ENCODE measurements around the gene SAMD1. TPM values are rescaled to one million over a fixed set of nuclear protein-coding genes. Genes with fewer than 3 reads are reported as not detected.
A peak's percentile ranks its signal among the peaks of the same experiment; 100 is the strongest.

SAMD1 gene
- total RNA-seq, 2 experiments from 2014 or later, result 29.4 to 30.1 TPM

DNA sequence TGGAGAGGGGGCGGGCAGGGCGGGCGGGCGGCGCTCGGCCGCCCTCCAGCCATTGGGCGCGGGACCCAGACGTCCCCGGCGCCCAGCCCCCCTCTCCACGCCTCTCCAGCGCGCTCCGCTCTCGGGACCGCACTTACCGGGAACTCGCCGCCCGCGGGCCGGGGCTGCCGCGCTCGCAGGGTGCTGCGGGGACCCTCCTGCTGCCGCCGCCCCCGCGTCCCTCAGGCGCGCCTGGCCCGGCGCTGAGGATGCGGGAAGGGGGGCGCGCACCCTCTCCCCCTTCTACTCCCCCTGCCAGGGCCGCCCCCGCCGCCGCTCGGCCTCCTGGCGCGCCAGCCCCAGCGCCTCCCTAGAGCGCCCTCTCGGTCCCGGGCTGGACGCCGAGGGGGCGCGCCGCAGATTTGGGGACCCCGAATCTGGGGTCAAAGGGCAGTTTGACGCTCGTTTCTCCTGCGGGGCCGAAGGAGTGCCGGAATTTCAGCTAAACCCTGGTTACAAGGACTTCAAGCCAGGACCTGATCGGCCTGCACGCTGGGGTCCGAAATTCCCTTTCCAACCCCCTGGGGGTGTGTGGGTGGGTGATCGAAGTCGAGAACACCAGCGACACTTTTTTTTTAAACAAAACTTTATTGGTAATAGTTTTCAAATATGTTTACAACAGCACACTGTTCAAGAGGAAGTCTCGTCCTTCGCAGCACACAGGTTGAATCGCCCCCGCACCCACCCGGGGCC is 696 bp upstream of the SAMD1 start:
- H3K27me3 ChIP-seq (ENCODE audit: control insufficient read depth in 1 of 2, insufficient read depth in 2 of 2, low read length in 2 of 2), result no peaks in the 10 kb centered on the region
- ChIA-PET CTCF (interaction anchor here (0.6 to 2.2 kb wide), 3 partner anchors 19 to 304 kb away, joined by 3 to 8 read pairs (median 5); partner anchors contain the start of genes ASF1B and MISP3), POLR2A (interaction anchor here (0.8 to 3.6 kb wide), 9 partner anchors 9 to 1300 kb away, joined by 3 to 39 read pairs (median 6); partner anchors contain the start of genes ASF1B, IL27RA, JUNB and MISP3)
- peaks cover 4% of the 10 kb centered on the region for H3K9me3 Mint-ChIP-seq
- TF ChIP-seq, protein P1, sequence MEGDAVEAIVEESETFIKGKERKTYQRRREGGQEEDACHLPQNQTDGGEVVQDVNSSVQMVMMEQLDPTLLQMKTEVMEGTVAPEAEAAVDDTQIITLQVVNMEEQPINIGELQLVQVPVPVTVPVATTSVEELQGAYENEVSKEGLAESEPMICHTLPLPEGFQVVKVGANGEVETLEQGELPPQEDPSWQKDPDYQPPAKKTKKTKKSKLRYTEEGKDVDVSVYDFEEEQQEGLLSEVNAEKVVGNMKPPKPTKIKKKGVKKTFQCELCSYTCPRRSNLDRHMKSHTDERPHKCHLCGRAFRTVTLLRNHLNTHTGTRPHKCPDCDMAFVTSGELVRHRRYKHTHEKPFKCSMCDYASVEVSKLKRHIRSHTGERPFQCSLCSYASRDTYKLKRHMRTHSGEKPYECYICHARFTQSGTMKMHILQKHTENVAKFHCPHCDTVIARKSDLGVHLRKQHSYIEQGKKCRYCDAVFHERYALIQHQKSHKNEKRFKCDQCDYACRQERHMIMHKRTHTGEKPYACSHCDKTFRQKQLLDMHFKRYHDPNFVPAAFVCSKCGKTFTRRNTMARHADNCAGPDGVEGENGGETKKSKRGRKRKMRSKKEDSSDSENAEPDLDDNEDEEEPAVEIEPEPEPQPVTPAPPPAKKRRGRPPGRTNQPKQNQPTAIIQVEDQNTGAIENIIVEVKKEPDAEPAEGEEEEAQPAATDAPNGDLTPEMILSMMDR (IDR thresholded peaks at IDR 0.05), result peak; percentile 27
- peaks cover 12% of the 10 kb centered on the region for H3K36me3 ChIP-seq (ENCODE audit: insufficient read depth, low read length)
- peaks cover 33% of the 10 kb centered on the region for H3K36me3 Mint-ChIP-seq (ENCODE audit: low read depth)
- peak overlapping the region; percentile 71 for H3K4me3 ChIP-seq (ENCODE audit: low read length)
- ATAC-seq (ENCODE audit: poor library complexity) (peak; percentile 49), DNase-seq (peak; percentile 37 to 85 (median 58))
- H3K27me3 Mint-ChIP-seq, result no peaks in the 10 kb centered on the region
- intact Hi-C loops (cut with DNase I, micrococcal nuclease), result loop anchor here in 1 of 2 experiments (1.0 kb wide), 1 partner anchor 26 kb away; the partner anchor contains the start of gene PRKACA
- peaks cover 5 to 7% of the 10 kb centered on the region in 2 experiments for H3K9me3 ChIP-seq (ENCODE audit: control insufficient read depth in 1 of 2, insufficient read depth in 1 of 2, low read length in 2 of 2)
- H3K27ac Mint-ChIP-seq, result peak overlapping the region; percentile 87
- H3K4me3 Mint-ChIP-seq, result peak overlapping the region; percentile 100
- H3K27ac ChIP-seq (ENCODE audit: low read depth in 1 of 2, low read length in 2 of 2), result peak overlapping the region; percentile 43 to 84
- peaks cover 21% of the 10 kb centered on the region for H3K4me1 ChIP-seq (ENCODE audit: insufficient read depth, low read length)
- H3K4me1 Mint-ChIP-seq (ENCODE audit: low read depth), result peaks cover 27% of the 10 kb centered on the region

DNA sequence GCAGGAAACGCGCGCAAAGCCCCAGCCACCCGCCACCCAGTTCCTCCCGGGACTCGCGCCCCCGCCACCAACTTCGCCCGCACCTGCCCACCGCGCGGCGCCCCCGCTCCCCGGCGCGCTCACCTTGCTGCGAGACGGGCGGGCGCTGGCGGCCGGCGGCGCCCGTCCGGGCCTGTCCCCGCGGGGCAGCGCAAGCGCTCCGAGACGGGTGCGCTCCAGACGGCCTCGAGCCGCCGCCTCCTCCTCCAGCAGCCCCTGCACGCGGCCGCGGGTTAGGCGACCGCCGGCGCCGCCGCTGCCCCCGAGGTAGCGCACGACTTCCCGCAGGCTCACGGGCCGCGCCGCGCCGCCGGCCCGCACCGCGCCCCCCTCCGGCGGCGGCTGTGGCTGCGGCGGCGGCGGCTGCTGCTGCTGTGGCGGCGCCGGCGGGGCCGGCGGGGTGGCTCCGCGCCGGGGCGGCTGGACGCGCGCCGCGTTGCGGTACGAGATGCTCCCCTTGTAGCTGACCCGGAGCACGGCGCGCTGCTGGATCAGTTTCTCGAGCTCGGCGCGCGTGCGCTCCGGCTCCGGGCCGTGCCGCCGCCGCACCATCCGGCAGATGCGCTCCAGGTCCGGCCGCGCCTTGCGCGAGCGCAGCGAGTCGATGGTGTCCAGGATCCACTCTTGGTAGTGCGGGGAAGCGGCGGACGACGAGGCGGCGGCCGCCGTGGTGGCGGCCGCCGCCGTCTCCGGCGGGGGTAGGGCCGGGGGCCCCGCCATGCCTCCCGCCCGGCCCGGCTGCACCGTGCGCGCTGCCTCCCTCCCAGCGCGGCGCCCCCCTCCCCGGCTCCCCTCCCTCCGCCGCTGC is 666 bp downstream of the SAMD1 start:
- peak overlapping the region; percentile 81 for H3K27ac Mint-ChIP-seq
- H3K9me3 Mint-ChIP-seq, result peaks cover 4% of the 10 kb centered on the region
- TF ChIP-seq, protein P1 (IDR thresholded peaks at IDR 0.05), result no peak
- H3K27ac ChIP-seq (ENCODE audit: low read depth in 1 of 2, low read length in 2 of 2), result no peak overlapping the region
- POLR2A ChIA-PET, result interaction anchor here (1.0 to 3.6 kb wide), 3 partner anchors 8 to 320 kb away, joined by 3 to 39 read pairs (median 14); partner anchors contain the start of gene ASF1B
- H3K36me3 ChIP-seq (ENCODE audit: insufficient read depth, low read length), result peaks cover 12% of the 10 kb centered on the region
- ATAC-seq (ENCODE audit: poor library complexity), result peak; percentile 16
- peak overlapping the region; percentile 92 for H3K4me3 Mint-ChIP-seq
- CTCF ChIA-PET, result interaction anchor here (0.6 to 3.9 kb wide), 3 partner anchors 16 to 343 kb away, joined by 3 to 14 read pairs (median 3); partner anchors contain the start of gene ASF1B
- H3K27me3 Mint-ChIP-seq, result no peaks in the 10 kb centered on the region
- peaks cover 21% of the 10 kb centered on the region for H3K4me1 ChIP-seq (ENCODE audit: insufficient read depth, low read length)
- peaks cover 32% of the 10 kb centered on the region for H3K36me3 Mint-ChIP-seq (ENCODE audit: low read depth)
- H3K9me3 ChIP-seq (ENCODE audit: control insufficient read depth in 1 of 2, insufficient read depth in 1 of 2, low read length in 2 of 2), result peaks cover 5 to 7% of the 10 kb centered on the region in 2 experiments
- intact Hi-C loops (cut with DNase I, micrococcal nuclease), result loop anchor here in 1 of 2 experiments (10.0 kb wide), 1 partner anchor 605 kb away; the partner anchor contains the start of gene ZNF333
- H3K27me3 ChIP-seq (ENCODE audit: control insufficient read depth in 1 of 2, insufficient read depth in 2 of 2, low read length in 2 of 2), result no peaks in the 10 kb centered on the region
- peak in 10 of 14 experiments; percentile 40 to 81 (median 50) for DNase-seq
- H3K4me3 ChIP-seq (ENCODE audit: low read length), result peak overlapping the region; percentile 46
- H3K4me1 Mint-ChIP-seq (ENCODE audit: low read depth), result peaks cover 26% of the 10 kb centered on the region

GRCh38 chr19:14089412-14089661 is 1.2 kb downstream of the SAMD1 start:
- H3K9me3 ChIP-seq (ENCODE audit: control insufficient read depth in 1 of 2, insufficient read depth in 1 of 2, low read length in 2 of 2), result peaks cover 5 to 7% of the 10 kb centered on the region in 2 experiments
- Mint-ChIP-seq H3K27me3 (no peaks in the 10 kb centered on the region), H3K36me3 (ENCODE audit: low read depth) (peaks cover 27% of the 10 kb centered on the region), H3K9me3 (no peaks in the 10 kb centered on the region), H3K27ac (peak overlapping the region; percentile 81), H3K4me3 (peak overlapping the region; percentile 92), H3K4me1 (ENCODE audit: low read depth) (peaks cover 22% of the 10 kb centered on the region)
- CTCF ChIA-PET, result interaction anchor here (1.0 to 3.9 kb wide), 2 partner anchors 16 to 47 kb away, joined by 3 to 14 read pairs; partner anchors contain the start of gene ASF1B
- no peaks in the 10 kb centered on the region for H3K27me3 ChIP-seq (ENCODE audit: control insufficient read depth in 1 of 2, insufficient read depth in 2 of 2, low read length in 2 of 2)
- peaks cover 21% of the 10 kb centered on the region for H3K4me1 ChIP-seq (ENCODE audit: insufficient read depth, low read length)
- TF ChIP-seq, protein P1 (IDR thresholded peaks at IDR 0.05), result peak; percentile 40
- intact Hi-C loops (cut with DNase I, micrococcal nuclease), result loop anchor here in 1 of 2 experiments (10.0 kb wide), 1 partner anchor 605 kb away; the partner anchor contains the start of gene ZNF333
- peak overlapping the region; percentile 33 for H3K4me3 ChIP-seq (ENCODE audit: low read length)
- H3K27ac ChIP-seq (ENCODE audit: low read depth in 1 of 2, low read length in 2 of 2), result no peak overlapping the region
- DNase-seq (peak in 3 of 14 experiments; percentile 42 to 62 (median 52)), ATAC-seq (ENCODE audit: poor library complexity) (no peak)
- POLR2A ChIA-PET, result interaction anchor here (0.6 to 1.3 kb wide), 2 partner anchors 60 to 321 kb away, joined by 3 read pairs; no protein-coding TSS in a partner anchor
- peaks cover 12% of the 10 kb centered on the region for H3K36me3 ChIP-seq (ENCODE audit: insufficient read depth, low read length)
